NK-92 (cell line): ENCODE measurements around the gene BSPRY.

ENCODE experiments used
- DNase-seq: peaks from one replicate; lab custom pipeline; 2025; ENCODE audit not compliant: unreplicated experiment; lab: John Stamatoyannopoulos, UW

The BSPRY gene

DNA sequence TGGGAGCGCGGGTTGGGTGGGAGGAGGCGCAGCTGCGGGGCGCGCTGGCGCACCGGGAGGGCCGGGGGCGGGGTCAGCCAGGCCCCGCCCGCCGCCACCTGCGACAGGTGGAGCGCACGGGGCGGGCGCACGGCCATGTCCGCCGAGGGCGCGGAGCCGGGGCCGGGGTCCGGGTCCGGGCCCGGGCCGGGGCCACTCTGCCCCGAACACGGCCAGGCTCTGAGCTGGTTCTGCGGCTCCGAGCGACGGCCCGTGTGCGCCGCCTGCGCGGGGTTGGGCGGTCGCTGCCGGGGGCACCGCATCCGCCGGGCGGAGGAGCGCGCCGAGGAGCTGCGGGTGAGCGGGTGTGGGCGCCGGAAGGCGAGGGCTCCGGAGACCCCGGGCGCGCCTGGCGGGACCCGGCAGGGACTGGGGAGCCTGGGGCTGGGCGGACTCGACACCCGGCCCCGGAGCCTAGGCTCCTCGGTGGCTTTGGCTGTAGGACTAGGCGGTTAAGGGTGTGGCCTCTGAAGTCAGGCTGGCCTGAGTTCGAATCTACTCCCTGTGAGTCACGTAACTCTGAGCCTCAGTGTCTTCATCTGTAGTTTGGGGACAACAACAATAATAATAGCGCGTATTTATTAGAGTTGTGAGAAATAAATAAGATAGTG is at the start of gene BSPRY:
Gene BSPRY (plus strand): TSS at position 97 of the 650 bp plus-strand sequence. CDS start 39 bp downstream, at position 136.
- no peak for DNase-seq

DNA sequence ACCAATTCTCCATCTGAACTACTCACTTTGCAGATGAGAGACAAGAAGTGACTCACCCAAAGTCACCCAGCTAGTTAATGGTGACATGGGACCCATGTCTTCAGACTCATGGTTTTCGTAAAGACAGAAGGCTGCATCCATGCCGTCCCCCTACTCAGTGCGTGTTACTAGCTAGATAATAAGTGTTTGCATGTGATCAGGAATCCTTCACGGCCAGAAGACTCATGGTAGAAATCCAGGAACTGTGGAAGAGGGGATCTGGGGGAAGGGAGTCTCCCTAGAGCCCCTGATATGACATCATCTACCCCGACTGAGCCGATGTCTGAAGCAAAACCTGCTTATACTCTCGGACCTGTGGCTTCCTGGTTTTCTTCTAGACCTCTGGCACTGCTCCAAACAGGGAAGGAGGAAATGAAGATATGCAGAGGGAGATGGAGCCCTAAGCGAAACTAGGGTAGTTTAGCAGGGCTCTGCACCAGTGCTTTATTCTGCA is 49.5 kb upstream of the BSPRY start:
- DNase-seq, result no peak

DNA sequence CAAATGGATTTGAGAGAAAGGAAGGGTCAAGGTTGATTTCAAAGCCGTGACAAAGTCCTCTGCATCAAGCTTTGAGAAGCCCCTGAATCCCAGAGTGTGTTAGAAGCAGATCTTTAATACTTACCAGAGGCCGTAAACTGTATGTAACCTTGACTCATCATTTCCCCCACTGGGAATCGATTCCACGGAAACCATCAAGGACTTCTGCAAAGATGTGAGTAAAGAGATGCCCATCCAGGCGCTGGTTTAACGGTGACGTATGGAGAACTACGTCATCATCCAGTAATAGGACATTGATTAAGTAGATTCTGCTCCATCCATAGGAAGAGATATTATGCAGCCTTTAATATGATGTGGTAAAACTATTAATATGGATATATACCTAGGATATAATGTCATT is 47.8 kb upstream of the BSPRY start:
- DNase-seq, result no peak

DNA sequence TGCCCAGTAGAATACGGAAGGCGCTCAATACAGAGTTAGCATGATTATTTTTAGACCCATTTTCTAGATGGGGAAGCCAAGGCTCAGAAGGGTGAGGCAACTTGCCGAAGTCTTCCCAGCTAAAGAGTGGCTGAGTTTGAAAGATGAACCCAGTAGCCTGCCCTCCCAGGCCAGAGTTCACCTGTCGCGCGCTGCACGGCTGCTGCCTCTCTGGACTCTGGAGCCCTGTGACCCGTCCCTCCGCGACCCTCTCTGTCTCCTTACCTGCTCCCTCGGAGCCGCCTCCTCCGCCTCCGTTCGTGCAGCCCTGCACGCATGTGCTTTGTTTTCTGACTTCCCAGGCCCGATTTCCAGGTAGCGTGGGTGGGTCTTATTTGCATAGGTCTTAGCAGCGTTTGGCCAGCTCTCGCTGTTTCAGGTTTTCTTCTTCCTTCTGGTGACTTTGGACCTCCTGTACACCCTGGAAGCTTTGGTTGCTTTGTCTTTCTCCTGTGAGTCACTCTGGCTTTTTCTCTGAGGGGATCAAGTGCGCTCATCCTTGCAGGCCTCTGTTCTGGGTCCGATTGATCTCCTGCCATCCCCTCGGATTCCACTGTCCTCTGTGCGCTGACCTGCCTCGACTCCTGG is 46.4 kb upstream of the BSPRY start, which contains the start of gene RNF183:
Gene RNF183 (minus strand): TSS at position 585 of the 627 bp plus-strand sequence. CDS start 5,192 bp downstream, outside the sequence.
- no peak for DNase-seq

DNA sequence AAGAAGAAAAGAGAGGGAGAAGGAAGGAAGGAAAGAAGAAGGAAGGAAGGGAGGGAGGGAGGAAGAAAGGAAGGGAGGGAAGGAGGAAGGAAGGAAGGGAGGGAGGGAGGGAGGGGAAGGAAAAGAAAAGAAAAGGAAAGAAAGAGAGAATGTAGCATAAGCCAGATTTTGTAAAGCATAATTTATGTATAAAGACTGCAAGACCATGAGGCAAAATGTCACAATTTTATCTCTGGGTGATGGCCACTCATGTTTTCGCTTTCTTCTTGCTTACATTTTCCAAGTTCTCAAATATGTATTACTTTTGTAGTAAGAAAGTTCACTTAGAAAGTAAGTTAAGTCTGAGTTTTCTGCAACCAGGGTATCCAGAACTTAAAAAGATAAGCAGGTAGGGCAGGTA is 42.8 kb upstream of the BSPRY start:
- DNase-seq, result no peak

DNA sequence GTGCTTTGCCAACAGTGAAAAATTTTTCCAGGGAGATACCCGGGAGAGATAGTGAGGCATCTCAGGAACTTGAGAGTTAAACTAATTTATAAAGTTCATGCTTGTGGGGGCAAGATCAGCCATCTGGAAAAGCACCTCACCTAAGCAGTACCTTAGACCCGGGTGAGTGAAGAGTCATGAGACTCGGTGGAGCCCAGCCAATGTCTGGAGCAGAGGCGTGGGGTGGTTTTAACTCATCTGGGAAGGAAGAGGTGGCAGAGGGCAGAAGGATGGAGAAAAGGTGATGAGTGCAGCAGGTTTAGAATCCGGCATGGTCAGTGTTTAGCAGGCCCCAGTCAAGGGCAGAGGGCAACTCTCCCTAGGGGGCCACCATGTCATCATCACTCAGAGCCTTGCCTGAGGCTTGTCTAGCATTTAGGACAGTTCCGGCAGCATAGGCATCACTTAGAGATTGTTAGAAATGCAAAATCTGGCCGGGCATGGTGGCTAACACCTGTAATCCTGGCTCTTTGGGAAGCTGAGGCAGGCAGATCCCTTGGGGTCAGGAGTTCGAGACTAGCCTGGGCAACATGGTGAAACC is 41.9 kb upstream of the BSPRY start:
- no peak for DNase-seq

DNA sequence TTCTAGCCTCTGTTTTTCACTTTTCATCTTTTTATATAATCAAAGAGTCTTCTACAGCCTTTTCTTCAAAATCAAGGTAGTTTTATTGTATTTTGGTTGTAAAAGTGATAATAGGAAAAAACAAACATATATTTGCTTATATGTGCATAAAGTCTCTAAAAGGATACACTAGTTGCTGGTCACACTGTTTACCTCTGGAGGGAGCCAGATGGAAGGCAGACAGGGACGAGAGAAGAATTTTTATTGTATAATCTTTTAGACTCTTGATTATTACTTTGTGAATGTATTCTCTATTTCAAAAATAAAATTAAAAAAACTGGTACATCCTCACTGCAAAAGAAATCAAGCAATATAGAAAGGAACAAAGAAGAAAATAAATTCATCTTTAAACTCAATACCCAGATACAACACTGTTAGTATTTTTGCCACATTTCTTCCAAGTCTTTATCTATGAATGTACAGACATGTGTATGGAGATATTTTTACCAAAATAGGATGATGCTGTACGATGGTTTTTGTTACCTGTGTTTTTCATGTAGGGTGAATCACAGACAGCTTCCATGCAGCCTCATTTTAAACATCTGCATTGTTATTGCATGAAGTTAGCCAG is 40.0 kb upstream of the BSPRY start:
- no peak for DNase-seq

DNA sequence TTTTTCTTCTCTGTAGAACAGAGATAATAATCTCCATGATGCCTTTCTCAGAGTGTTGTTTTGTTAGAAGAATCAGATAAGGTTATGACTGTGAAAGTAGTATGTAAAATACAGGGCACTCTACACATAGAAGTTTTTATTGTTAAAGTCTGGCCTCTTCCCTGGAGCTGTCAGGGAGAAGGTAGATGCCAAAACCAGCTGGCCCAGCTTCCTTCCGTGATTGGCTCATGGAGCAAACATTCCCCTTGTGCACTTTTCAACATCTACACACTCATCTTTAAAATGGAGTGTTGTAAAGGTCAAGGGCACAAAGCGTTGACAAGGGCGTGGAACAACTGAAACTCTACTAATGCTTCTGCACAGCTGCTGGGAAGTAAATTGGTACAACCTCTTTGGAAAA is 38.8 kb upstream of the BSPRY start:
- DNase-seq, result no peak

DNA sequence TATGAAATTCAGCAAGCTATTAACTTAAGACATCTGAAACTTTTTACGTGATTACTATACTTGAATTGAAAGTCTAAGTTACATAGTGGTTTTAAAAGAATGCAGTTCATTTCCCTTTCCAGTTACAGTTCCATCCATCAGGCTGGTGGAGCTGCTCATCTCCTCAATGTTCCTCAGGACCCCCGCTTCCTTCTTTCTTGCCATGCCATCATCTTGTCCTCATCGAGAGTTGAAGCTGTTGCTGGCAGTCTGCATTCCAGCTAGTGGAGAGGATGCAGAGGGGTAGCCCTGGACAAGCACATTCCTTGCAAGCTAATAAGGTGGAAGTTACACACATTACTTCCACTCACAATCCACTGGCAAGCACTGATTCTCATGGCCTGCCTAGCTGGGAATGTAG is 37.4 kb upstream of the BSPRY start:
- DNase-seq, result no peak

DNA sequence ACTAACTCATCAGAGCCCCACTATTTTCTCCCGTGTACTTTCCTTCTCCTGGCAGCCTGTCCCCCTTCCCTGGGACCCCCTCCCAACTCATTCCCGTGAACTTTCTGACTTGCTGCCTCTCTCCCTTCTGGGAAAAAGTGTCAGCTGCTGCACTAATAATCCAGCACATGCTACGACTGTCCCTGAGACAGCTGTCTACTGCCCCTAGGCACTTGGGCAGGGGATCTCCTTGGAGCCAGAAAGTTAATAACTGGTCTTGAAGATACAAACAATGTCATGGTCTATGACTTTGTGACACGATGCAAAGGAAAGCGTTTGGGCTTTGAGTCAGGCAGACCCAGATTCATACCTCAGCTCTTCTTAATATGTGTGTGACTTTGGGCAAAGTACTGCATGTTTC is 36.1 kb upstream of the BSPRY start:
- DNase-seq, result no peak

DNA sequence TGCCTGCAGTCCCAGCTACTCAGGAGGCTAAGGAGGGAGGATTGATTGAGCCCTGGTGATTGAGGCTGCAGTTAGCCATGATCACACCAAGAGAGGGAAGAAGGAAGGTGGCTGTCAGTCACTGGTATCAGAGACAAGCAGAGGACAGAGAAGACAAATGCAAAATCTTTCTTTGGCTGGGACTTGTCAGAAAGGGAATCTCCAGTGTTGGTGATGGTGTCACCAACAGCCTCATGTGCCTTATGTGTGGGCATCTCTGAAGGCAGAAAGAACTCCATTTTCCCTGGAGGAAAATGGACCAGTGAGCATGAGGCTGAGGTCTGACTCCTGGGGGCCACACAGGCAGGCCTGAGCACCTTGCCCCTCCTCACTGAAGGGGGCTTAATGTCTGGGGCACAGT is 34.1 kb upstream of the BSPRY start:
- DNase-seq, result no peak

DNA sequence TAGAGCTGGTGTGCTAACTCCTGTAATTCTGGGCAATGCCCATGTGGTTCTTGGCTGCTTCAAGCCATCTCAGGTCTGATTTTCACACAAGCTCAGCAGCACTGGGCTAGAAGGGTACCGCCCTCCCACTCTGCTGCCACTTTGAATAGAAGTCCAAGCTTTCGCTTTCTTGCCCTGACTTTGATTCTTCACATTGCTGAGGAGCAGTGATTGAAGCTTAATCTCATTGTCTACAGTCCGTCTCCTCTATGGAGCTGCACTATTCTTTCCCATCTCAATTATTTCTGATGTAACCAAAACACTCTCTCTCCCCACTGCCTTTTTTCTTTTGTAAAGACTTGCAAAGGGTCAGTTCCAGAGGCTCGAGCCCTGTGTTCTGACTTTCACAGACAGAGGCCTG is 33.3 kb upstream of the BSPRY start:
- DNase-seq, result no peak

DNA sequence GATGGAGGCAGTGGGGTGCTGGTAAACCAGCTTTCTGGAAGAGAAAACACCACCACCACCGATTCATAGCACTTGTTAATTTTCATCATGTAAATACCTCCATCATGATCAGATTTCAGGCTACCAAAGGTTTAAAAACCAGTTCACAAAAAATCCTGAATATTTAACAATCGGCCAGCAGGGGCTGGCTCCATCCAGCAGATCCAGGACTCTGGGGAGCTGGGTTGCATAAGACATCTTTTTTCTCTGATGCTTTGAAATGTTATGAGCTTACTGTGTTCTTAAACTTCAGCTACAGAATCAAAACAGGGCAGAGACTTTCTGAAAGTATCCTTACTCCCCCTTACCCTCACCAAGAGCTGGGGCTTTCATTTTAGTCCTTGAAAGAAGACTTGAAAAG is 31.6 kb upstream of the BSPRY start:
- DNase-seq, result no peak

DNA sequence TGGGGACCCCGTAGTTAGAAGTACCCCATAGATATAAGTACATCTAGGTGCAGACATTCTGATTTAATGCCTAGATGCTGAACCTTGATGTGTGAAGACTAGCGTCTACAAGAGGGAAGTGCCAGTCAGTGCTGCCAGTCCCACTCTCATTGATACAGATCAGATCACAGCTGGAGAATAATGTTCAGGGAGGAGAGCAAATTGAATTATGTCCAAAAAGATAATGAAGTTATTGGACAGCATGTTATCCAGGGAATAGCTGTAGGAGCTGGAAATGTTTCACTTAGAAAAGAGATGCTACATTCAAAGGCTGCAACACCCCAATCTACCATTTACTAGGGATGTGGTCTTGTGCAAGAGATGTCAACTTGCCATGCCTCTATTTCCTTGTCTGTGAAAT is 30.3 kb upstream of the BSPRY start:
- no peak for DNase-seq

DNA sequence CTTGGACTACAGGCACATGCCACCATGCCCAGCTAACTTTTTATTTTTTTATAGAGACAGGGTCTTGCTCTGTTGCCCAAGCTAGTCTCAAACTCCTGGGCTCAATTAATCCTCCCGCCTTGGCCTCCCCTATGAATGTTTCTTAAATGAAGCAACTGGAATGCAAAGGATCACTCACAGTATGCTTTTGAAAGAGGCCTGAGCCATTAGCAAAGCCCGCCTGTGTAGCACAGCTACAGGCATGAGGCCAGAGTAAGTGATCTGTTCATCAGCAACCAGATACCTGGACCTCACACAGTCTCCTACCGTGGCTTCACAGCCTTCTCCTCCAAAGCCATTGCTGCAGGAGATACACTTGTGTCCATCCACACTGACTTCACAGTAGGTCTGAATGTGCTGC is 29.3 kb upstream of the BSPRY start:
- no peak for DNase-seq

DNA sequence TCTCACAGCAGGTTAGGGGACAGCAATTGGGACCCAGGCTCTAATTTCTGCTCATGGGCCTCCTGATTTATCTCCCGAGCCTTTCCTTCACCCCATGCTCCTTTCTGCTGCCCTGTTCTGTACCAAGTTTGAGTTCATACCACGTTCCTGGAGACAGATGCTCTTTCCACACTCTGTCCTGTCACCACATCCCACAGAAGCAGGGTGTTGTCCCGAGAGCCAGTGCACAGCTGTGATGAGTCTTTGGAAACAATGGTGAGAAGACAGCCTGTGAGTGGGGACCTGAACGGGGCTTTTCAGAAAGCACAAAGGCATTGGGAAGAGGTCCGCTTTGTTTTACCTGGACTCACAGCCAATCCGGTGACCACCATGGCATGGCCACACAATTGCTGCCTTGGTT is 26.7 kb upstream of the BSPRY start:
- no peak for DNase-seq

DNA sequence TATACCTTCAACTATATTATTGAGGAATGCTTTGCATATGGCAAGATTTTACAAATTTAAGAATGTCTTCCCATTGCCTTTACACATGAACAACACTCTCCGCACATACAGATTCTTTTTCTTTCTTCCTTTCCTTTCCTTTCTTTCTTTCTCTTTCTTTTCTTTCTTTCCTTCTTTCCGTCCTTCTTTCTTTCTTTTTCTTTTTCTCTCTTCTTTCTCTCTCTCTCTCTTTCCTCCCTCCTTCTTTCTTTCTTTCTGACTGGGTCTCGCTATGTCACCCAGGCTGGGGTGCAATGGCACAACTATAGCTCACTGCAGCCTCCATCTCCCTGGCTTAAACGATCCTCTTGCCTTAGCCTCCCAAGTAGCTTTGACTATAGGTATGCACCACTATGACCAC is 23.1 kb upstream of the BSPRY start:
- DNase-seq, result no peak

DNA sequence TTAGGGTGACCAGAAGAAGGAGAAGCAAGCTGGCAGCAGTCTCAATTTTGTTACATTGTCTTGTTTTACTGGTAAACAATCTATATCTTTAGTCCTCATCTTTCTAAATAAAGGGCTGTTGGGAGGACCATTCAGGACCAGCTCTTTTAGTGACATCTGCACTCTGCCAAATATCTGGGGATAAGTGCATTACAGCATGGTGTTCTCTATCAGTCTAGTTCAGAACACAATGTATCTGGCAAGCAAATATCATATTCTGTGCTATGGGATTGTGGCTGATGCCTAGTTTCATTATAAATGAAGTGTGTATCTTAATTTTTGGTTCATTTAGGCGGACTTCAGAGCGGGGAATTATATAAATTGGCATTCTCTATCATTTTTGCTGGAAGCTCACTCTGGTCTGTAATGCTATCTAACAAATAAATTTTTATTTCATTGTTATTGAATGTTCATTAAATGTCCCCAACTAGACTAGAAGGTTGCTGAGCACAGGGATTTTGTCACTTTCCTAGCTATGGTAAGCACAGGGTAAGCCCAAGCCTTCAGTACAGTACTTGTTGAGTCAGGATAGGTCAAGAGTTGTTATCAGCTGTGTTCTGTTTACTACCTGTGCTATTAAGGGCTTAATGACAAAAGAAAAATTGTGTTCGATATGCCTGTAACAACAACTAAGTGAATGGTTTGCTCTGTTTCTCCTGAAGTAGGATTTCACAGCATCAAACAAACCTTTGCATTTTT is 21.1 kb upstream of the BSPRY start:
- DNase-seq, result no peak

DNA sequence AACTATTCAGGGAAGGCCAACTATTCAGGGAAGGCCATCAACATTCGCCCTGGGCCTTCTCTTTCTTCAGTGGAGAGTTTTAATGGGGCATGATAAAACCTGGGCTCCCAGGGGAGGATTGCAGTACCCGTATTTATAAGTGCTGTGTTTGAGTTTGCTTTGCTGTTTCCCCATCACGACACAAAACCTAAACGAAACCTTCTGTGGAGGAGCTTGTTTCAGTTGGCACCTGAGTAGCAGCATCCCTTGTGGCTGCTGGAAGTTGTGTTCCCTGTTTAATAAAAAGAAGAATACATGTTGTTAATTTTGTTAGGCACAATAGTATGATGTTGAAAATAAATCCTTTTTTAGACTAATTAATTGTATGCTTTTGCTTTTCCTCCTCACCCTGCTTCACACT is 17.6 kb upstream of the BSPRY start:
- DNase-seq, result no peak

DNA sequence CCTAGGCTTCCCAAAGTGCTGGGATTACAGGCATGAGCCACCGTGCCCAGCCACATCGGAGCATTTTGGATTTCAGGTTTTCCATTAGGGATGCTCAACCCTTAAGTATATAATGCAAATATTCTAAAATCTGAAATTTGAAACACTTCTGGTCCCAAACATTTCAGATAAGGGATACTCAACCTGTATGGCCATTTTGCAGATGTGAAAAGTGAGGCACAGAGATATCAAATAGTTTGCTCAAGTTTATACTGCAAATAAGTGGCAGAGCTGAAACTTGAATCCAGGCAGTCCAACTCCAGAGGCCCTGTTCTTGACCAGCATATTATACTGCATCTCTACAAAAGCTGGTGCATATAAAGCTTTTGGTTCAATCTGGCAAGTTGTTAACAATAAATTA is 11.6 kb upstream of the BSPRY start:
- no peak for DNase-seq

DNA sequence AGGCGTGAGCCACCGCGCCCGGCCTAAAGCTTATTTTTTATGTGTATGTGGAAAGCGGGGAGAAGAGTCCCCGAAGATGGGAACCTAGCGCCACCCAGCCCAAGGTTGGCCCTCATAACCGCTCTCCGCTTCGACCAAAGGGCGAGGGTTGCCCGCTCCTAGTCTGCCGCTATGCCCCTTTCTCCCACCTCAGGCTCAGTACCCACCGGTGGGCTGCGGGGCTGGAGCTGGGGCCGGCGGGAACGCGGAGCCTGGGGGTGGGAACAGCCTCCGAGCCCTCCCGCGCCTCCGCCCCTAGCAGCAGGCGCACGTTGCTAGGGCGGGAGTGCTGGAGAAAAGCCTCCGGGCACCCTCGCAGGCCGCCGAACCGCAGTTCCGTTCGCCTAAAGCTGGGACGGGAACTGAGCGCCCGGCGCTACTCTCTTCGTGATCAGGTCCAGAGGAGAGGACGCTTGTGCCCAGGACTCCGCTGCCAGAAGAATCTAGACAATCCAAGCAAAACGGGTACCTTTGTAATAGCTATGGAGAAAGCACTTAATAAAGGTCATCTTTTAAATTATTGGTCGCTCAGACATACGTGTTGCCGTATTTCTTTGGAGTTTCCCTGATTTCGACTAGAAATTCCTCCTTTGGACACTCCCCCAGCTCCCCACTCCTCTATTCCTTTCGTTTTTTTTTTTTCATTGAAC is 9.2 kb upstream of the BSPRY start, which contains the start of gene WDR31:
Gene WDR31 (minus strand): TSS at position 265 of the 689 bp plus-strand sequence. CDS start 8,253 bp downstream, outside the sequence.
- DNase-seq, result no peak
